ENCODE results near the gene PACS1. TPM values are rescaled to one million over a fixed set of nuclear protein-coding genes. Genes with fewer than 3 reads are reported as not detected.

The PACS1 gene
- total RNA-seq, 1 donor from 2014 or later, result 138 TPM

GRCh38 chr11:66133216-66133775 is 63.2 kb downstream of the PACS1 start:
- no peak for DNase-seq (ENCODE audit: low spot score in 2 of 2)
- intact Hi-C loops (cut with DNase I), result no loop called here
- no peak overlapping the region for H3K27ac ChIP-seq
- no peaks in the 10 kb centered on the region for H3K27me3 ChIP-seq
- H3K9me3 ChIP-seq, result no peaks in the 10 kb centered on the region
- peaks cover 0 to 8% of the 10 kb centered on the region in 2 donors for H3K4me1 ChIP-seq
- H3K4me3 ChIP-seq, result no peak overlapping the region
- no peak for TF ChIP-seq CTCF (IDR thresholded peaks at IDR 0.05)
- H3K36me3 ChIP-seq, result no peaks in the 10 kb centered on the region

GRCh38 chr11:66136752-66137123 is 66.7 kb downstream of the PACS1 start:
- no peaks in the 10 kb centered on the region for H3K36me3 ChIP-seq
- intact Hi-C loops (cut with DNase I), result loop anchor here (2.0 kb wide), 1 partner anchor 66 kb away; the partner anchor contains the start of gene PACS1
- no peaks in the 10 kb centered on the region for H3K9me3 ChIP-seq
- no peak overlapping the region for H3K4me3 ChIP-seq
- TF ChIP-seq CTCF (IDR thresholded peaks at IDR 0.05), result no peak
- H3K4me1 ChIP-seq, result peaks cover 0 to 8% of the 10 kb centered on the region in 2 donors
- DNase-seq (ENCODE audit: low spot score in 2 of 2), result no peak
- H3K27me3 ChIP-seq, result no peaks in the 10 kb centered on the region
- H3K27ac ChIP-seq, result peak overlapping the region in 1 of 2 donors; percentile 3

GRCh38 chr11:66139817-66140404 is 69.8 kb downstream of the PACS1 start:
- peaks cover 0 to 8% of the 10 kb centered on the region in 2 donors for H3K4me1 ChIP-seq
- intact Hi-C loops (cut with DNase I), result no loop called here
- H3K9me3 ChIP-seq, result no peaks in the 10 kb centered on the region
- no peak for DNase-seq (ENCODE audit: low spot score in 2 of 2)
- no peaks in the 10 kb centered on the region for H3K36me3 ChIP-seq
- no peak for TF ChIP-seq CTCF (IDR thresholded peaks at IDR 0.05)
- H3K4me3 ChIP-seq, result no peak overlapping the region
- no peaks in the 10 kb centered on the region for H3K27me3 ChIP-seq
- no peak overlapping the region for H3K27ac ChIP-seq

- Histone ChIP-seq H3K27ac (no peak overlapping the region), H3K9me3 (no peaks in the 10 kb centered on the region), H3K27me3 (no peaks in the 10 kb centered on the region), H3K36me3 (no peaks in the 10 kb centered on the region), H3K4me1 (peaks cover 0 to 5% of the 10 kb centered on the region in 2 donors), H3K4me3 (no peak overlapping the region)
- no peak for DNase-seq (ENCODE audit: low spot score in 2 of 2)
- TF ChIP-seq CTCF (IDR thresholded peaks at IDR 0.05), result no peak
- intact Hi-C loops (cut with DNase I), result no loop called here
Observed at GRCh38 chr11:66142370-66143263, 72.5 kb downstream of the PACS1 start.

GRCh38 chr11:66143264-66143566 is 73.1 kb downstream of the PACS1 start:
- H3K27ac ChIP-seq, result no peak overlapping the region
- no peaks in the 10 kb centered on the region for H3K36me3 ChIP-seq
- no peak for DNase-seq (ENCODE audit: low spot score in 2 of 2)
- intact Hi-C loops (cut with DNase I), result no loop called here
- H3K27me3 ChIP-seq, result no peaks in the 10 kb centered on the region
- H3K9me3 ChIP-seq, result no peaks in the 10 kb centered on the region
- TF ChIP-seq CTCF (IDR thresholded peaks at IDR 0.05), result no peak
- no peaks in the 10 kb centered on the region for H3K4me1 ChIP-seq
- no peak overlapping the region for H3K4me3 ChIP-seq
